MCF 10A (cell line): ENCODE data around the gene CALN1. TPM values are rescaled to one million over a fixed set of nuclear protein-coding genes. Genes with fewer than 3 reads are reported as not detected.

Source experiments
- BruUV-seq: library from RNA; stranded (reverse); fragments of 400-500 nt; replicated peaks from 2 replicates; lab custom pipeline; 2021; lab: Mats Ljungman, UMichigan
- CTCF ChIA-PET: fragments of 300-600 bp; sonication (Branson Sonifier 250); formaldehyde crosslinking; extraction: SDS; loops from one replicate; lab custom pipeline; 2021; ENCODE audit warnings: antibody characterized with exemption, inconsistent platforms; lab: Yijun Ruan, JAX
- POLR2A ChIA-PET: fragments of 300-600, 350-650 bp; sonication (Branson Sonifier 250); formaldehyde crosslinking; extraction: SDS; loops from one replicate; lab custom pipeline; 2020; ENCODE audit warnings: antibody characterized with exemption, inconsistent platforms; lab: Yijun Ruan, JAX
- DNase-seq: peaks from one replicate; pipeline ENCODE4 v3.0.0-alpha.2; 2018; ENCODE audit not compliant: unreplicated experiment
- H3K27ac Mint-ChIP-seq: one replicate; pipeline ENCODE4 v1.8.0; 2022; ENCODE audit warnings: mild to moderate bottlenecking, low read depth, mixed read lengths; ENCODE audit not compliant: unreplicated experiment
- H3K27me3 Mint-ChIP-seq: one replicate; pipeline ENCODE4 v1.8.0; 2022; ENCODE audit warnings: mixed read lengths; ENCODE audit not compliant: insufficient read depth, unreplicated experiment
- H3K36me3 Mint-ChIP-seq: one replicate; pipeline ENCODE4 v1.8.0; 2022; ENCODE audit warnings: mild to moderate bottlenecking, moderate library complexity, mixed read lengths; ENCODE audit not compliant: insufficient read depth, unreplicated experiment
- H3K4me1 Mint-ChIP-seq: one replicate; pipeline ENCODE4 v1.8.0; 2022; ENCODE audit warnings: mixed read lengths; ENCODE audit not compliant: insufficient read depth, unreplicated experiment
- H3K4me3 Mint-ChIP-seq: one replicate; pipeline ENCODE4 v1.8.0; 2022; ENCODE audit warnings: mild to moderate bottlenecking, moderate library complexity, mixed read lengths; ENCODE audit not compliant: unreplicated experiment
- H3K9me3 Mint-ChIP-seq: one replicate; pipeline ENCODE4 v1.8.0; 2022; ENCODE audit warnings: mixed read lengths; ENCODE audit not compliant: unreplicated experiment
- intact Hi-C: fragments of 100-400 bp; cut with micrococcal nuclease; formaldehyde crosslinking; loops from 2 replicates; pipeline ENCODE4 v1.14.1; 2022
- total RNA-seq: library from RNA; stranded (reverse); gene quantifications from 2 replicates; pipeline ENCODE4 v1.2.3, GENCODE V29; 2022
- TF ChIP-seq, protein P1 (sequence below): fragments of 200-600 bp; IDR thresholded peaks from one replicate; pipeline ENCODE4 v1.8.0; 2022; ENCODE audit warnings: antibody characterized with exemption, mild to moderate bottlenecking; ENCODE audit not compliant: unreplicated experiment

Gene CALN1
- total RNA-seq, 1 experiment from 2014 or later = not detected

- H3K9me3 Mint-ChIP-seq = peaks cover 15% of the 10 kb centered on the region
These were observed 324.2 kb downstream of the CALN1 start for GRCh38 chr7:72087926-72088325.

GRCh38 chr7:72080865-72081510 is 331.1 kb downstream of the CALN1 start:
- POLR2A ChIA-PET = interaction anchor here (0.6 kb wide), 1 partner anchor 263 kb away, joined by 3 read pairs; no protein-coding TSS in a partner anchor
- CTCF ChIA-PET = no interaction called here
- intact Hi-C loops = no loop called here
- Mint-ChIP-seq H3K36me3 (no peaks in the 10 kb centered on the region), H3K27ac (no peak overlapping the region), H3K4me3 (no peak overlapping the region), H3K9me3 (no peaks in the 10 kb centered on the region), H3K27me3 (no peaks in the 10 kb centered on the region), H3K4me1 (peaks cover 6% of the 10 kb centered on the region)
- DNase-seq = no peak
- BruUV-seq = no TSS peak
- TF ChIP-seq, protein P1, sequence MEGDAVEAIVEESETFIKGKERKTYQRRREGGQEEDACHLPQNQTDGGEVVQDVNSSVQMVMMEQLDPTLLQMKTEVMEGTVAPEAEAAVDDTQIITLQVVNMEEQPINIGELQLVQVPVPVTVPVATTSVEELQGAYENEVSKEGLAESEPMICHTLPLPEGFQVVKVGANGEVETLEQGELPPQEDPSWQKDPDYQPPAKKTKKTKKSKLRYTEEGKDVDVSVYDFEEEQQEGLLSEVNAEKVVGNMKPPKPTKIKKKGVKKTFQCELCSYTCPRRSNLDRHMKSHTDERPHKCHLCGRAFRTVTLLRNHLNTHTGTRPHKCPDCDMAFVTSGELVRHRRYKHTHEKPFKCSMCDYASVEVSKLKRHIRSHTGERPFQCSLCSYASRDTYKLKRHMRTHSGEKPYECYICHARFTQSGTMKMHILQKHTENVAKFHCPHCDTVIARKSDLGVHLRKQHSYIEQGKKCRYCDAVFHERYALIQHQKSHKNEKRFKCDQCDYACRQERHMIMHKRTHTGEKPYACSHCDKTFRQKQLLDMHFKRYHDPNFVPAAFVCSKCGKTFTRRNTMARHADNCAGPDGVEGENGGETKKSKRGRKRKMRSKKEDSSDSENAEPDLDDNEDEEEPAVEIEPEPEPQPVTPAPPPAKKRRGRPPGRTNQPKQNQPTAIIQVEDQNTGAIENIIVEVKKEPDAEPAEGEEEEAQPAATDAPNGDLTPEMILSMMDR = no peak

More at GRCh38 chr7:72087926-72088325, 324.2 kb downstream of the CALN1 start:
- DNase-seq = no peak
- H3K4me1 Mint-ChIP-seq = no peaks in the 10 kb centered on the region
- ChIA-PET CTCF (no interaction called here), POLR2A (interaction anchor here (0.5 kb wide), 1 partner anchor 259 kb away, joined by 3 read pairs; no protein-coding TSS in a partner anchor)
- TF ChIP-seq, protein P1 = no peak
- H3K4me3 Mint-ChIP-seq = no peak overlapping the region
- BruUV-seq = no TSS peak
- no peak overlapping the region for H3K27ac Mint-ChIP-seq
- no peaks in the 10 kb centered on the region for H3K36me3 Mint-ChIP-seq
- H3K27me3 Mint-ChIP-seq = no peaks in the 10 kb centered on the region
- intact Hi-C loops = no loop called here

DNA sequence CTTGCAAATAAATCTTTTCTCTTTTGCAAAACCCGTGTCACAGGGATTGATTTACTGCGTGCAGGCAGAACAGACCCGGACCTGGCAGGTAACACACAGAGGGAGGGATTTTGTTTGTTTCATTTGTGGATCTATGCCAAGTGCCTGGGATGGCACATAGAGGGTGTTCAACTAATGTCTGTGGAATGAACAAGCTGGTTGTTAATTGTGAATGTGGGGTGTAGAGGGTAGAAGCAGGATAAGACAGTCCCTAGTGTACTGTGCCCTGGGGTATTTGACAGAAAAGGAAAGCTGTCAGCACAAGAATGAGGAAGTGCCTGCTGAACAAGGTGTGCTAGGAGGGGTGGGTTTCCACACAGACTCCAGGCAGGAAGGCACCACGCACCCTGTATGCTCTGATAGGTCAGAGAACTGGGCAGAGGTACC is 331.8 kb downstream of the CALN1 start:
- H3K9me3 Mint-ChIP-seq = no peaks in the 10 kb centered on the region
- no peaks in the 10 kb centered on the region for H3K36me3 Mint-ChIP-seq
- TF ChIP-seq, protein P1 = no peak
- H3K4me1 Mint-ChIP-seq = peaks cover 6% of the 10 kb centered on the region
- intact Hi-C loops = no loop called here
- no peaks in the 10 kb centered on the region for H3K27me3 Mint-ChIP-seq
- ChIA-PET POLR2A (no interaction called here), CTCF (no interaction called here)
- H3K4me3 Mint-ChIP-seq = no peak overlapping the region
- H3K27ac Mint-ChIP-seq = no peak overlapping the region
- no peak for DNase-seq
- BruUV-seq = no TSS peak

- TF ChIP-seq, protein P1 = no peak
- peaks cover 6% of the 10 kb centered on the region for H3K4me1 Mint-ChIP-seq
- intact Hi-C loops = no loop called here
- POLR2A ChIA-PET = no interaction called here
- H3K27me3 Mint-ChIP-seq = no peaks in the 10 kb centered on the region
- no peak overlapping the region for H3K4me3 Mint-ChIP-seq
- no TSS peak for BruUV-seq
- H3K36me3 Mint-ChIP-seq = no peaks in the 10 kb centered on the region
- H3K9me3 Mint-ChIP-seq = no peaks in the 10 kb centered on the region
- DNase-seq = no peak
- CTCF ChIA-PET = interaction anchor here (0.5 kb wide), 1 partner anchor 1249 kb away, joined by 3 read pairs; no protein-coding TSS in a partner anchor
- no peak overlapping the region for H3K27ac Mint-ChIP-seq
These were observed 333.3 kb downstream of the CALN1 start for GRCh38 chr7:72078856-72079255.
